ENCODE results near the gene RECQL5.

DNA sequence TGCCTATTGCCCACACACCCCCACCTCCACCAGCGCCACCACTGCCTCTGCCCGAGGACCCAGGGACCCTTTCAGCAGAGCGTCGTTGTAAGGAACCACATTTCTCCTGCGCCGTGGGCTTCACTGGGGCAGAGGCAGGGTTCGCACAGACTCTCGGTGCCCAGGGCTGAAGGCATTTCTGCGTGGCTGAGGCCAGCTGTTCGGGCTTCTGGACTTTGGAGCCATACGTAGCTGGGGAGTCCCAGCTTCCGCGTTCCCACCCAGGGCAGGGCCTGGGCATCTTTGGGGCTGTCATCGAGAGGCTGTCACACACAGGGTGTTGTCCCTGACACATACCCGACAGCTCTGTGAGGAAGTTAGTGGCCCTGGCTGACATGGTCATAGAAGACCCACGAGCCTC, 49.7 kb downstream of the RECQL5 start:
- no peak for TF ChIP-seq POLR2A (IDR thresholded peaks at IDR 0.05)
- no peak for TF ChIP-seq CTCF (IDR thresholded peaks at IDR 0.05 in 4 of 5, conservative IDR thresholded peaks at IDR 0.05 in 1 of 5)
